WTC11 (cell line): ENCODE results near the gene BMF. TPM values are rescaled to one million over a fixed set of nuclear protein-coding genes. Genes with fewer than 3 reads are reported as not detected.
A peak's percentile ranks its signal among the peaks of the same experiment; 100 is the strongest.

Source experiments
- ATAC-seq: fragments of 200-7000 bp; cut with Tn5 transposase; 2 replicates; pipeline ENCODE4 v1.10.0; 2021; ENCODE audit warnings: mild to moderate bottlenecking, moderate library complexity
- CTCF ChIA-PET: fragments of 300-600 bp; sonication (Branson Sonifier 250); formaldehyde crosslinking; loops from one replicate; lab custom pipeline; 2021; ENCODE audit warnings: antibody characterized with exemption; lab: Charles Lee
- POLR2A ChIA-PET: fragments of 350-600 bp; sonication (Branson Sonifier 250); formaldehyde crosslinking; loops from one replicate; lab custom pipeline; 2021; ENCODE audit warnings: antibody characterized with exemption; lab: Charles Lee
- DNase-seq: peaks from one replicate; pipeline ENCODE4 v3.0.0; 2021; ENCODE audit warnings: low spot score
- H3K27ac Mint-ChIP-seq: 2 replicates; pipeline ENCODE4 v1.8.0; 2021; ENCODE audit warnings: mixed read lengths
- H3K27me3 Mint-ChIP-seq: 2 replicates; pipeline ENCODE4 v1.8.0; 2021; ENCODE audit warnings: low read depth, mild to moderate bottlenecking, moderate library complexity, mixed read lengths
- H3K36me3 Mint-ChIP-seq: 2 replicates; pipeline ENCODE4 v1.8.0; 2021; ENCODE audit warnings: mixed read lengths
- H3K4me1 Mint-ChIP-seq: 2 replicates; pipeline ENCODE4 v1.8.0; 2022; ENCODE audit warnings: mixed read lengths
- H3K4me3 Mint-ChIP-seq: 2 replicates; pipeline ENCODE4 v1.8.0; 2021; ENCODE audit warnings: mild to moderate bottlenecking, moderate library complexity, mixed read lengths
- H3K9me3 Mint-ChIP-seq: 2 replicates; pipeline ENCODE4 v1.8.0; 2021; ENCODE audit warnings: mixed read lengths
- ESRRA ChIP-seq: sonication (generic); formaldehyde crosslinking; IDR thresholded peaks from 2 replicates; pipeline ENCODE4 v1.8.1; 2022; ENCODE audit warnings: mild to moderate bottlenecking, missing genetic modification reagents, borderline replicate concordance
- ETV6 ChIP-seq: sonication (generic); formaldehyde crosslinking; IDR thresholded peaks from 2 replicates; pipeline ENCODE4 v1.8.1; 2022; ENCODE audit warnings: mild to moderate bottlenecking, missing genetic modification reagents
- FOXK1 ChIP-seq: sonication (generic); formaldehyde crosslinking; IDR thresholded peaks from 2 replicates; pipeline ENCODE4 v1.8.0; 2022; ENCODE audit warnings: mild to moderate bottlenecking, moderate library complexity, missing genetic modification reagents
- KAT7 ChIP-seq: sonication (generic); formaldehyde crosslinking; IDR thresholded peaks from 2 replicates; pipeline ENCODE4 v1.8.1; 2023; ENCODE audit warnings: missing genetic modification reagents, mild to moderate bottlenecking, borderline replicate concordance
- NR3C1 ChIP-seq: sonication (generic); formaldehyde crosslinking; conservative IDR thresholded peaks from 2 replicates; pipeline ENCODE4 v1.8.1; 2023; ENCODE audit warnings: low read depth, mild to moderate bottlenecking, missing genetic modification reagents
- PRDM15 ChIP-seq: sonication (generic); formaldehyde crosslinking; IDR thresholded peaks from 2 replicates; pipeline ENCODE4 v1.8.0; 2022; ENCODE audit warnings: missing genetic modification reagents
- PRRX2 ChIP-seq: fragments of 250-450 bp; sonication (Bioruptor Pico); IDR thresholded peaks from 2 replicates; pipeline ENCODE4 v1.8.0; 2021; ENCODE audit warnings: mild to moderate bottlenecking
- ZBTB43 ChIP-seq: sonication (generic); formaldehyde crosslinking; IDR thresholded peaks from 2 replicates; pipeline ENCODE4 v1.8.1; 2023; ENCODE audit warnings: mild to moderate bottlenecking, missing genetic modification reagents
- ZNF263 ChIP-seq: sonication (generic); formaldehyde crosslinking; IDR thresholded peaks from 2 replicates; pipeline ENCODE4 v1.8.1; 2022; ENCODE audit warnings: low read depth, mild to moderate bottlenecking, moderate library complexity, missing genetic modification reagents
- ZNF532 ChIP-seq: fragments of 250-450 bp; sonication (Bioruptor Pico); IDR thresholded peaks from 2 replicates; pipeline ENCODE4 v1.9.0; 2021; ENCODE audit warnings: mild to moderate bottlenecking, borderline replicate concordance
- total RNA-seq: library from RNA; stranded (reverse); gene quantifications from 3 replicates; pipeline ENCODE4 v1.2.3, GENCODE V29; 2021

Gene BMF
- total RNA-seq, 1 experiment from 2014 or later = 36.9 TPM

- Mint-ChIP-seq H3K4me3 (peak overlapping the region; percentile 89), H3K9me3 (no peaks in the 10 kb centered on the region), H3K27ac (peak overlapping the region; percentile 46; the same call in 1 of the 2 replicates), H3K4me1 (peaks cover 75% of the 10 kb centered on the region), H3K27me3 (peaks cover 2% of the 10 kb centered on the region; the same call in 1 of the 2 replicates), H3K36me3 (no peaks in the 10 kb centered on the region)
- ChIA-PET POLR2A (interaction anchor here (0.6 to 4.9 kb wide), 10 partner anchors 8 to 76 kb away, joined by 3 to 33 read pairs (median 4); partner anchors contain the start of gene BUB1B), CTCF (interaction anchor here (0.6 to 8.9 kb wide), 14 partner anchors 12 to 171 kb away, joined by 3 to 120 read pairs (median 4); partner anchors contain the start of gene BUB1B)
- TF ChIP-seq ZNF263 (CRISPR knock-in tag) (0 out of 2 replicates have a peak, but pooled peaks have one; percentile 8), PRRX2 (no peak), NR3C1 (CRISPR knock-in tag) (no peak), KAT7 (no peak)
- DNase-seq = no peak
- ATAC-seq = no peak
These were observed 421 bp downstream of the BMF start for GRCh38 chr15:40108061-40108854.

GRCh38 chr15:40106203-40107161, 2.2 kb downstream of the BMF start:
- ChIA-PET CTCF (interaction anchor here (0.7 to 8.9 kb wide), 26 partner anchors 8 to 238 kb away, joined by 3 to 120 read pairs (median 6); partner anchors contain the start of genes BUB1B, INAFM2 and SRP14), POLR2A (interaction anchor here (0.7 to 4.9 kb wide), 8 partner anchors 9 to 181 kb away, joined by 3 to 33 read pairs (median 4); partner anchors contain the start of gene BUB1B)
- peaks cover 3% of the 10 kb centered on the region for H3K36me3 Mint-ChIP-seq
- peaks cover 74% of the 10 kb centered on the region for H3K4me1 Mint-ChIP-seq
- H3K27me3 Mint-ChIP-seq = peaks cover 2% of the 10 kb centered on the region; the same call in 1 of the 2 replicates
- no peaks in the 10 kb centered on the region for H3K9me3 Mint-ChIP-seq
- ATAC-seq (peak; percentile 36), DNase-seq (peak; percentile 82)
- TF ChIP-seq ZNF532 (CRISPR knock-in tag) (no peak), ZBTB43 (CRISPR knock-in tag) (no peak), FOXK1 (CRISPR knock-in tag) (peak; percentile 37; the same call in 1 of the 2 replicates), ETV6 (CRISPR knock-in tag) (0 out of 2 replicates have a peak, but pooled peaks have one; percentile 21), ESRRA (no peak), PRDM15 (peak; percentile 37; the same call in 1 of the 2 replicates)
- H3K27ac Mint-ChIP-seq = peak overlapping the region; percentile 76
- peak overlapping the region; percentile 89 for H3K4me3 Mint-ChIP-seq
